Nephron (organoid): ENCODE data around the gene ARHGEF12.

Source experiments
- H3K27ac Mint-ChIP-seq, 3 experiments: 2 replicates each; pipeline ENCODE4 v1.8.0; 2020; ENCODE audit warnings: mixed read lengths in 3 of 3, mild to moderate bottlenecking in 2 of 3, moderate library complexity in 1 of 3
- H3K27me3 Mint-ChIP-seq: 2 replicates; pipeline ENCODE4 v1.8.0; 2021; ENCODE audit warnings: low read depth, mild to moderate bottlenecking, moderate library complexity, mixed read lengths
- H3K36me3 Mint-ChIP-seq: 2 replicates; pipeline ENCODE4 v1.8.0; 2020; ENCODE audit warnings: low read depth, mixed read lengths
- H3K4me1 Mint-ChIP-seq: 2 replicates; pipeline ENCODE4 v1.8.0; 2020; ENCODE audit warnings: mixed read lengths
- H3K4me3 Mint-ChIP-seq, 3 experiments: 2 replicates each; pipeline ENCODE4 v1.8.0; 2020; ENCODE audit warnings: mild to moderate bottlenecking in 3 of 3, mixed read lengths in 3 of 3, moderate library complexity in 2 of 3
- H3K9me3 Mint-ChIP-seq: 2 replicates; pipeline ENCODE4 v1.8.0; 2020; ENCODE audit warnings: mixed read lengths
- CTCF ChIP-seq, 3 experiments: fragments of 200-600 bp; sonication (generic); IDR thresholded peaks; one replicate each; pipeline ENCODE4 v1.5.0; 2021; ENCODE audit warnings: antibody characterized with exemption in 3 of 3; ENCODE audit not compliant: unreplicated experiment in 3 of 3

ARHGEF12 gene

GRCh38 chr11:120425527-120425926 is 89.3 kb downstream of the ARHGEF12 start:
- Mint-ChIP-seq H3K27me3 (no peaks in the 10 kb centered on the region), H3K36me3 (peaks cover 30% of the 10 kb centered on the region), H3K4me3 (no peak overlapping the region), H3K27ac (no peak overlapping the region), H3K4me1 (no peaks in the 10 kb centered on the region), H3K9me3 (no peaks in the 10 kb centered on the region)
- no peak for TF ChIP-seq CTCF (IDR thresholded peaks at IDR 0.05; ENCODE audit: unreplicated experiment in 3 of 3)

GRCh38 chr11:120430146-120430545 is 93.9 kb downstream of the ARHGEF12 start:
- Mint-ChIP-seq H3K4me1 (peaks cover 6% of the 10 kb centered on the region), H3K9me3 (no peaks in the 10 kb centered on the region), H3K4me3 (no peak overlapping the region), H3K27ac (no peak overlapping the region), H3K27me3 (no peaks in the 10 kb centered on the region), H3K36me3 (peaks cover 57% of the 10 kb centered on the region)
- TF ChIP-seq CTCF (IDR thresholded peaks at IDR 0.05; ENCODE audit: unreplicated experiment in 3 of 3) = no peak

GRCh38 chr11:120431633-120432032 is 95.4 kb downstream of the ARHGEF12 start:
- Mint-ChIP-seq H3K4me1 (peaks cover 6% of the 10 kb centered on the region), H3K4me3 (no peak overlapping the region), H3K27me3 (no peaks in the 10 kb centered on the region), H3K9me3 (no peaks in the 10 kb centered on the region), H3K36me3 (peaks cover 62% of the 10 kb centered on the region), H3K27ac (peak overlapping the region in 1 of 3 experiments; percentile 65)
- TF ChIP-seq CTCF (IDR thresholded peaks at IDR 0.05; ENCODE audit: unreplicated experiment in 3 of 3) = no peak

- H3K4me1 Mint-ChIP-seq = peaks cover 6% of the 10 kb centered on the region
- H3K9me3 Mint-ChIP-seq = no peaks in the 10 kb centered on the region
- no peak for TF ChIP-seq CTCF (IDR thresholded peaks at IDR 0.05; ENCODE audit: unreplicated experiment in 3 of 3)
- H3K27me3 Mint-ChIP-seq = no peaks in the 10 kb centered on the region
- H3K36me3 Mint-ChIP-seq = peaks cover 61% of the 10 kb centered on the region
- H3K27ac Mint-ChIP-seq = peak overlapping the region in 1 of 3 experiments; percentile 65
- H3K4me3 Mint-ChIP-seq = no peak overlapping the region
Measured at GRCh38 chr11:120432056-120433018, 96.1 kb downstream of the ARHGEF12 start.

GRCh38 chr11:120441592-120441991 is 105.4 kb downstream of the ARHGEF12 start:
- Mint-ChIP-seq H3K27me3 (no peaks in the 10 kb centered on the region), H3K4me3 (no peak overlapping the region), H3K9me3 (no peaks in the 10 kb centered on the region), H3K4me1 (no peaks in the 10 kb centered on the region), H3K27ac (no peak overlapping the region), H3K36me3 (peaks cover 54% of the 10 kb centered on the region)
- no peak for TF ChIP-seq CTCF (IDR thresholded peaks at IDR 0.05; ENCODE audit: unreplicated experiment in 3 of 3)

- TF ChIP-seq CTCF (IDR thresholded peaks at IDR 0.05; ENCODE audit: unreplicated experiment in 3 of 3) = no peak
- H3K36me3 Mint-ChIP-seq = peaks cover 54% of the 10 kb centered on the region
- H3K9me3 Mint-ChIP-seq = no peaks in the 10 kb centered on the region
- H3K27me3 Mint-ChIP-seq = no peaks in the 10 kb centered on the region
- no peak overlapping the region for H3K4me3 Mint-ChIP-seq
- no peaks in the 10 kb centered on the region for H3K4me1 Mint-ChIP-seq
- H3K27ac Mint-ChIP-seq = no peak overlapping the region
Measured at GRCh38 chr11:120442031-120442430, 105.8 kb downstream of the ARHGEF12 start.
